ENCODE data around the gene ZNF480.

DNA sequence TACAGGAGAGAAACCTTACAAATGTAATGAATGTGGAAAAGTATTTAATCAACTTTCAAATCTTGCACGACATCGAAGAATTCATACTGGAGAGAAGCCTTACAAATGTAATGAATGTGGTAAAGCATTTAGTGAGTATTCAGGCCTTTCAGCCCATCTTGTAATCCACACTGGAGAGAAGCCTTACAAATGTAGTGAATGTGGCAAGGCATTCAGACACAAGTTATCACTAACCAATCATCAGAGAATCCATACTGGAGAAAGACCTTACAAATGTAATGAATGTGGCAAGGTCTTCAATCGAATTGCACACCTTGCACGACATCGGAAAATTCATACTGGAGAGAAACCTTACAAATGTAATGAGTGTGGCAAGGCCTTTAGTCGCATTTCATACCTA lies 25.5 kb downstream of the ZNF480 start:
- TF ChIP-seq, protein P1, sequence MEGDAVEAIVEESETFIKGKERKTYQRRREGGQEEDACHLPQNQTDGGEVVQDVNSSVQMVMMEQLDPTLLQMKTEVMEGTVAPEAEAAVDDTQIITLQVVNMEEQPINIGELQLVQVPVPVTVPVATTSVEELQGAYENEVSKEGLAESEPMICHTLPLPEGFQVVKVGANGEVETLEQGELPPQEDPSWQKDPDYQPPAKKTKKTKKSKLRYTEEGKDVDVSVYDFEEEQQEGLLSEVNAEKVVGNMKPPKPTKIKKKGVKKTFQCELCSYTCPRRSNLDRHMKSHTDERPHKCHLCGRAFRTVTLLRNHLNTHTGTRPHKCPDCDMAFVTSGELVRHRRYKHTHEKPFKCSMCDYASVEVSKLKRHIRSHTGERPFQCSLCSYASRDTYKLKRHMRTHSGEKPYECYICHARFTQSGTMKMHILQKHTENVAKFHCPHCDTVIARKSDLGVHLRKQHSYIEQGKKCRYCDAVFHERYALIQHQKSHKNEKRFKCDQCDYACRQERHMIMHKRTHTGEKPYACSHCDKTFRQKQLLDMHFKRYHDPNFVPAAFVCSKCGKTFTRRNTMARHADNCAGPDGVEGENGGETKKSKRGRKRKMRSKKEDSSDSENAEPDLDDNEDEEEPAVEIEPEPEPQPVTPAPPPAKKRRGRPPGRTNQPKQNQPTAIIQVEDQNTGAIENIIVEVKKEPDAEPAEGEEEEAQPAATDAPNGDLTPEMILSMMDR (IDR thresholded peaks at IDR 0.05; ENCODE audit: insufficient read depth, low read length), result no peak
- TF ChIP-seq, protein P2, sequence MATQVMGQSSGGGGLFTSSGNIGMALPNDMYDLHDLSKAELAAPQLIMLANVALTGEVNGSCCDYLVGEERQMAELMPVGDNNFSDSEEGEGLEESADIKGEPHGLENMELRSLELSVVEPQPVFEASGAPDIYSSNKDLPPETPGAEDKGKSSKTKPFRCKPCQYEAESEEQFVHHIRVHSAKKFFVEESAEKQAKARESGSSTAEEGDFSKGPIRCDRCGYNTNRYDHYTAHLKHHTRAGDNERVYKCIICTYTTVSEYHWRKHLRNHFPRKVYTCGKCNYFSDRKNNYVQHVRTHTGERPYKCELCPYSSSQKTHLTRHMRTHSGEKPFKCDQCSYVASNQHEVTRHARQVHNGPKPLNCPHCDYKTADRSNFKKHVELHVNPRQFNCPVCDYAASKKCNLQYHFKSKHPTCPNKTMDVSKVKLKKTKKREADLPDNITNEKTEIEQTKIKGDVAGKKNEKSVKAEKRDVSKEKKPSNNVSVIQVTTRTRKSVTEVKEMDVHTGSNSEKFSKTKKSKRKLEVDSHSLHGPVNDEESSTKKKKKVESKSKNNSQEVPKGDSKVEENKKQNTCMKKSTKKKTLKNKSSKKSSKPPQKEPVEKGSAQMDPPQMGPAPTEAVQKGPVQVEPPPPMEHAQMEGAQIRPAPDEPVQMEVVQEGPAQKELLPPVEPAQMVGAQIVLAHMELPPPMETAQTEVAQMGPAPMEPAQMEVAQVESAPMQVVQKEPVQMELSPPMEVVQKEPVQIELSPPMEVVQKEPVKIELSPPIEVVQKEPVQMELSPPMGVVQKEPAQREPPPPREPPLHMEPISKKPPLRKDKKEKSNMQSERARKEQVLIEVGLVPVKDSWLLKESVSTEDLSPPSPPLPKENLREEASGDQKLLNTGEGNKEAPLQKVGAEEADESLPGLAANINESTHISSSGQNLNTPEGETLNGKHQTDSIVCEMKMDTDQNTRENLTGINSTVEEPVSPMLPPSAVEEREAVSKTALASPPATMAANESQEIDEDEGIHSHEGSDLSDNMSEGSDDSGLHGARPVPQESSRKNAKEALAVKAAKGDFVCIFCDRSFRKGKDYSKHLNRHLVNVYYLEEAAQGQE (IDR thresholded peaks at IDR 0.05; ENCODE audit: insufficient replicate concordance, low read depth), result no peak
- TF ChIP-seq POLR2AphosphoS5 (IDR thresholded peaks at IDR 0.05; ENCODE audit: low read depth), result no peak
